Immature natural killer cell (primary cell): ENCODE measurements around the gene PPP1R26. TPM values are rescaled to one million over a fixed set of nuclear protein-coding genes. Genes with fewer than 3 reads are reported as not detected.
"Not testable (repeated sequence)": the region's sequence is repeated elsewhere in the genome, so short reads cannot be mapped to it uniquely, and the experiment has no call there.

Experiments used
- DNase-seq, 3 donors: peaks; one replicate each; pipeline ENCODE4 v3.0.0; 2022; ENCODE audit warnings: mixed read lengths in 1 of 3
- H3K27ac Mint-ChIP-seq, 6 donors: one replicate each; pipeline ENCODE4 v1.8.0; 2020; ENCODE audit warnings: mixed read lengths in 6 of 6, mild to moderate bottlenecking in 5 of 6, inconsistent platforms in 4 of 6, moderate library complexity in 3 of 6
- H3K27me3 Mint-ChIP-seq, 3 donors: one replicate each; pipeline ENCODE4 v1.8.0; 2020 to 2021; ENCODE audit warnings: low read depth in 3 of 3, mild to moderate bottlenecking in 3 of 3, mixed read lengths in 3 of 3, moderate library complexity in 3 of 3, inconsistent platforms in 1 of 3
- H3K36me3 Mint-ChIP-seq, 3 donors: one replicate each; pipeline ENCODE4 v1.8.0; 2020; ENCODE audit warnings: mixed read lengths in 3 of 3, inconsistent platforms in 2 of 3, mild to moderate bottlenecking in 2 of 3
- H3K4me1 Mint-ChIP-seq, 2 donors: one replicate each; pipeline ENCODE4 v1.8.0; 2020; ENCODE audit warnings: inconsistent platforms in 2 of 2, mild to moderate bottlenecking in 2 of 2, mixed read lengths in 2 of 2, moderate library complexity in 1 of 2
- H3K4me3 Mint-ChIP-seq, 5 donors: one replicate each; pipeline ENCODE4 v1.8.0; 2020; ENCODE audit warnings: mild to moderate bottlenecking in 5 of 5, mixed read lengths in 5 of 5, inconsistent platforms in 3 of 5, moderate library complexity in 3 of 5
- H3K9me3 Mint-ChIP-seq, 6 donors: one replicate each; pipeline ENCODE4 v1.8.0; 2020; ENCODE audit warnings: mild to moderate bottlenecking in 6 of 6, mixed read lengths in 6 of 6, inconsistent platforms in 4 of 6, moderate library complexity in 3 of 6
- polyA plus RNA-seq, 3 donors: library from polyadenylated mRNA; unstranded; fragments of 300-500 nt; fragmentation: Illumina TruSeq; gene quantifications; one replicate each; pipeline ENCODE4 v1.2.3, GENCODE V29; 2021

The PPP1R26 gene
- polyA plus RNA-seq, 3 donors from 2014 or later = 0.29 to 1.2 (median 0.39) TPM

DNA sequence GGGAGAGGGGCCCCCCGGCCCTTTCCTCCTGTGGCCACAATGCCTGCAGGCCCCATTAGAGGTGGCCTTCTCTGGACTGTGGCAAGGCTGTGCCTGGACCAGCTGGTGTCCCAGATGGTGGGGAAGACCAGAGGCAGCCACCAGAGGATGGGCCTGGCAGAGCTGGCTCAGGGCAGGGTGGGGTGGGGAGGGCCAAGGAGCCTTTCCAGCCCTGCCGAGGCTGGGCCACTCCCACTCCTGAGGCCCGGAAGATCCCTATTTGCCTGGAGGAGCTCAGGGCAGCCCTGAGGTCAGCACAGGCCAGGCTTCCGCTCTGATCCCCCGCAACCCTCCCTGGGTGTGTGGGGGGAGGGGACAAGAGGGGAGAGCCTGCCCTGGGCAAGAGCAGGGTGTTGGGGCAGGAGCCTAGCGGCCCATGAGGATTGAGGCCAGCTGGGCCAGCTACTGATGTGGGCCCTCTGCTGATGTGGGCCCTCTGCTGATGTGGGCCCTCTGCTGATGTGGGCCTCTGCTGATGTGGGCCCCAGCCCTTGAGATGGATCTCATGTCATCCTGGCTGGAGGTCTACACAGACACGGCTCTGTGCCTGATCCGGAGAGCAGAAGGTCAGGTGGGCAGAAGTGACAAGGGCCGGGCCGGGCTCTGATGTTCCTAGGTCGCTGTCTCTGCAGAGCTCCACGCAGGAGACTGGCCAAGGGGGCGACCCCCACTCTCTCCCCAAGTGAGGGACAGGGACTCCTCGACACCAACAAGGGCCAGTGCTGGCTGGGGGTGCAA, 26.9 kb downstream of the PPP1R26 start:
- Mint-ChIP-seq H3K4me3 (no peak overlapping the region), H3K27me3 (peaks cover 0 to 1% (median 0%) of the 10 kb centered on the region in 3 donors), H3K9me3 (peaks cover 4 to 11% (median 7%) of the 10 kb centered on the region in 6 donors), H3K27ac (no peak overlapping the region), H3K36me3 (peaks cover 4 to 8% (median 5%) of the 10 kb centered on the region in 3 donors), H3K4me1 (peaks cover 16 to 19% of the 10 kb centered on the region in 2 donors)
- DNase-seq = no peak

DNA sequence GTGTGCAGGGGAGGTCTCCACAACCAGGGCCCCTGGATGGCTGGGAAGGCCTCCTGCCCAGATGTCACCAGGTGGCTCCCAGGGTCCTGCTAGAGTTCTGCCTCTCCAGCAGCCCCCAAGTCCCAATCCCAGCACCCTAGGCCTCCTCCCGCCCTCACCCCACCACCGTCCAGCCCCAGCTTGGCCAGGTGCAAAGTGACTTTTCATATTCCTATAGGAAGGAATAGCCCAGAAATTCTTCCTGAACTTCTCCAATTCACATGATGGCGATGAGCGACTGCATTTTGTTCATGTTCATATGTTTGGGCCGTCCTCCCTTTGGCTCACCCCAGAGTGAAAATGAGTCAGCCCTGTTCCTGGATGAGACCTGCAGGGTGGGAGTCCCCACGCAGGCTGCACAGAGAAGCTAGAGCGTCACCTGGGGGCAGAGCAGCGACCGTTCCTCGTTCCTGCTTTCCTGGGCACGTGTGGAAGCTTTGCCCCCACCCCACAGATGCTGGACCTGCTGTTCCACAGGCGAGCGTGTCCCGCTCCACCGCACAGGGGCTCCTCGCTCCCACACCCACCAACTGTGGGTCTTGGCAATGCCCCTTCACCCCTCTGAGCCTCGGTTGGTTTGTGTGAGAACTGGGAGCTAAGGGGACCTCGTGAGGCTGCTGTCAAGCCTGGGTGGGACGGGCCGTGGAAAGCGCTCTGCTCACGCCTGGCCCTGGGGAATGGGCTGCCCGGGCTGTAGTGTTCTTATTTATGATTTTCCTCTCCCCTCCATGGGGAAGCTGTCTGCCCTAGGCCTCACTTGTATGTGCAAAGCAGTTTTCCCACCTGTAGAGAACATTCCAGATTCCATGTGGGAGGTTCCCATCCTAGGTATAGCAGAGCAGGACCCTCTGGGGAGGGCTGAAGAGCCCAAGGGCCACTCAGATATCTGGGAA, 27.8 kb downstream of the PPP1R26 start:
- Mint-ChIP-seq H3K4me1 (peaks cover 8 to 11% of the 10 kb centered on the region in 2 donors), H3K27ac (peak overlapping the region in 1 of 6 donors; percentile 35), H3K4me3 (no peak overlapping the region), H3K27me3 (peaks cover 0 to 1% (median 0%) of the 10 kb centered on the region in 3 donors), H3K36me3 (peaks cover 4 to 8% (median 5%) of the 10 kb centered on the region in 3 donors), H3K9me3 (peaks cover 4 to 11% (median 7%) of the 10 kb centered on the region in 6 donors)
- DNase-seq = no peak

DNA sequence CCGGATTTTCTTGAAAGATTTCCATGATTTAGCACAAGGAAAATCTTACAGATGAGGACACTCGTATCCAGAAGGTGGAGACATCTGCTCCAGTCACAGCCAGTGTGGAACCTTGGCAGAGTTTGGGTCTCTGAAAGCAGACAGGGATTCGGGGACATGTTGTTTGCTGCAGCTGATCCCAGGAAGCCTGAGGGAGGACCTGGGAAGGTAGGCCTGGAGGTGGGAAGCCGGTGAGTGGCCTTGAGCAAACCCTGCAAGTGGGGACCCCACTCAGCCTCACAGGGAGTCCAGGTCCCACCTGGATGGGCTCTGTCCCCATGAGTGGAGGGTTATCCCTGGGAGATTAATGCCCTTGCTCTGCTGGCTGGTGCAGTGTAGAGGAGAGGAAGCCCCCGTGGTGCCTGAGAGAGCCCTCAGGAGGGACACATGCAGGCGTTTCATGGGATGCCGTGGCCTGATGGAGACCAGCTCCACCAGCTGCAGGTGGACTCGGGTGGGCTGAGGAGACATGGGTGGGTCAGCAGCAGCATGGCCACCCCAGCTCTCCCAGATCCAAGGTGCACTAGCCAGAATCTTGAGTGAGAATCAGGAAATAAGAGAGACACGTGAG, 28.7 kb downstream of the PPP1R26 start:
- peaks cover 4 to 6% of the 10 kb centered on the region in 2 donors for H3K4me1 Mint-ChIP-seq
- no peak overlapping the region for H3K27ac Mint-ChIP-seq

GRCh38 chr9:135509458-135509857, 29.9 kb downstream of the PPP1R26 start:
- no peak for DNase-seq
- Mint-ChIP-seq H3K27me3 (peaks cover 0 to 3% (median 2%) of the 10 kb centered on the region in 3 donors), H3K4me3 (no peak overlapping the region), H3K9me3 (peaks cover 4 to 11% (median 7%) of the 10 kb centered on the region in 6 donors), H3K4me1 (peaks cover 2 to 6% of the 10 kb centered on the region in 2 donors), H3K27ac (no peak overlapping the region), H3K36me3 (peaks cover 0 to 8% (median 5%) of the 10 kb centered on the region in 3 donors)

More for the DNA sequence above, 28.7 kb downstream of the PPP1R26 start:
- peaks cover 0 to 1% (median 0%) of the 10 kb centered on the region in 3 donors for H3K27me3 Mint-ChIP-seq
- H3K4me3 Mint-ChIP-seq = no peak overlapping the region
- DNase-seq = no peak
- peaks cover 0 to 8% (median 5%) of the 10 kb centered on the region in 3 donors for H3K36me3 Mint-ChIP-seq
- peaks cover 4 to 11% (median 7%) of the 10 kb centered on the region in 6 donors for H3K9me3 Mint-ChIP-seq

GRCh38 chr9:135512241-135512603, 32.6 kb downstream of the PPP1R26 start:
- Mint-ChIP-seq H3K27me3 (peaks cover 0 to 3% (median 1%) of the 10 kb centered on the region in 3 donors), H3K36me3 (peaks cover 0 to 8% (median 5%) of the 10 kb centered on the region in 3 donors), H3K4me1 (peaks cover 0 to 6% of the 10 kb centered on the region in 2 donors), H3K9me3 (peaks cover 4 to 11% (median 7%) of the 10 kb centered on the region in 6 donors), H3K4me3 (no peak overlapping the region), H3K27ac (no peak overlapping the region)
- no peak for DNase-seq

- H3K27me3 Mint-ChIP-seq = peaks cover 0 to 3% (median 1%) of the 10 kb centered on the region in 3 donors
- H3K4me1 Mint-ChIP-seq = peaks cover 0 to 6% of the 10 kb centered on the region in 2 donors
- no peak overlapping the region for H3K4me3 Mint-ChIP-seq
- H3K36me3 Mint-ChIP-seq = peaks cover 0 to 8% (median 5%) of the 10 kb centered on the region in 3 donors
- H3K9me3 Mint-ChIP-seq = peaks cover 4 to 11% (median 6%) of the 10 kb centered on the region in 6 donors
- DNase-seq = no peak
- peak overlapping the region in 1 of 6 donors; percentile 36 for H3K27ac Mint-ChIP-seq
Measured at GRCh38 chr9:135512904-135513303, 33.3 kb downstream of the PPP1R26 start.

DNA sequence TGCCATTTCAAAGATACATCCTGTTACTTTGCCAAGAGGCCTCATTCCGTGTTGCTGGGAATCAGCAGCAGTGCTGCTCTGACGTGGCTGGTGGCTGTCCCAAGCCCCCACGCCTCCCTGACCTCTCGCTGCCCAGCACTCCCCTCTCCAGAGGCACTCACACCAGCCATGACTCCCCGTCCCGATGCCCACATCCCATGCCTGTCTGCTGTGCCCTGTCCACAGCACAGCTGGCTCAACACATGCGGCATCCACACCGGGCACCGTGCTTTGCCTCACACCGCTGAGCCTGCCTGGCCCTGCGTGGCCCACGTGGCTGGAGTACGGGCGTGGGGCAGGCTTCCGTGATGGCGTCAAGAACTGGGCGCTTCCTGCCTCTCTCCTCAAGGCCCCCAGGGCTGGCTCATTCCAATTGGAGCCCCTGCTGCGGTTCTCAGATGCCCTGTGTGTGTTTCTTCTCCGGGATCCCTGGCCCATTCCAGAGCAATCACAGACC, 33.8 kb downstream of the PPP1R26 start:
- H3K27ac Mint-ChIP-seq = no peak overlapping the region
- peaks cover 4 to 11% (median 5%) of the 10 kb centered on the region in 6 donors for H3K9me3 Mint-ChIP-seq
- peaks cover 1 to 3% (median 3%) of the 10 kb centered on the region in 3 donors for H3K27me3 Mint-ChIP-seq
- peaks cover 0 to 8% (median 5%) of the 10 kb centered on the region in 3 donors for H3K36me3 Mint-ChIP-seq
- DNase-seq = no peak
- H3K4me3 Mint-ChIP-seq = no peak overlapping the region
- H3K4me1 Mint-ChIP-seq = peaks cover 0 to 6% of the 10 kb centered on the region in 2 donors

DNA sequence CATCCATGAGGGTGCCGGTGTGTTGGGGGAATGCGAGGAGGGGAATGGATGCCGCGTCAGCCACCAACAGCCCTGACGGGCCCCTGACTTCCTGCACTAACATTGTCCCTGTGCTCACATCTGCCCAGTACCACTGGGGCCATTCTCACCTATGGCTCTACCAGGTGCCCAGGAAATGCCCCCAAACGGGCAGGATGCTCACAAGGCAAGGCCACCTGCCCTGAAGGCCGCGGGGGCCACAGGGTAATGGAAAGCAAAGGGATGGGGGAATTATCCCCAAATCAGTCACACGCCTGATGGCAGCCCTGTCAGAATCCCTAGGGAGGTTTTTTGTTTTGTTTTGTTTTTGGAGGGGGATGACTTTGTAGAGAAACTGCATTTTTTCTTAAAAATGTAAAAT, 34.3 kb downstream of the PPP1R26 start:
- H3K9me3 Mint-ChIP-seq, H3K36me3 Mint-ChIP-seq, H3K27me3 Mint-ChIP-seq, H3K4me3 Mint-ChIP-seq, H3K4me1 Mint-ChIP-seq, H3K27ac Mint-ChIP-seq, DNase-seq: not testable (repeated sequence)

GRCh38 chr9:135514342-135515082, 34.9 kb downstream of the PPP1R26 start:
- Mint-ChIP-seq H3K9me3 (peaks cover 0 to 1% (median 0%) of the 10 kb centered on the region in 6 donors), H3K4me3 (no peak overlapping the region), H3K27ac (no peak overlapping the region), H3K4me1 (peaks cover 0 to 6% of the 10 kb centered on the region in 2 donors), H3K27me3 (peaks cover 1 to 3% (median 3%) of the 10 kb centered on the region in 3 donors), H3K36me3 (no peaks in the 10 kb centered on the region)
- no peak for DNase-seq

DNA sequence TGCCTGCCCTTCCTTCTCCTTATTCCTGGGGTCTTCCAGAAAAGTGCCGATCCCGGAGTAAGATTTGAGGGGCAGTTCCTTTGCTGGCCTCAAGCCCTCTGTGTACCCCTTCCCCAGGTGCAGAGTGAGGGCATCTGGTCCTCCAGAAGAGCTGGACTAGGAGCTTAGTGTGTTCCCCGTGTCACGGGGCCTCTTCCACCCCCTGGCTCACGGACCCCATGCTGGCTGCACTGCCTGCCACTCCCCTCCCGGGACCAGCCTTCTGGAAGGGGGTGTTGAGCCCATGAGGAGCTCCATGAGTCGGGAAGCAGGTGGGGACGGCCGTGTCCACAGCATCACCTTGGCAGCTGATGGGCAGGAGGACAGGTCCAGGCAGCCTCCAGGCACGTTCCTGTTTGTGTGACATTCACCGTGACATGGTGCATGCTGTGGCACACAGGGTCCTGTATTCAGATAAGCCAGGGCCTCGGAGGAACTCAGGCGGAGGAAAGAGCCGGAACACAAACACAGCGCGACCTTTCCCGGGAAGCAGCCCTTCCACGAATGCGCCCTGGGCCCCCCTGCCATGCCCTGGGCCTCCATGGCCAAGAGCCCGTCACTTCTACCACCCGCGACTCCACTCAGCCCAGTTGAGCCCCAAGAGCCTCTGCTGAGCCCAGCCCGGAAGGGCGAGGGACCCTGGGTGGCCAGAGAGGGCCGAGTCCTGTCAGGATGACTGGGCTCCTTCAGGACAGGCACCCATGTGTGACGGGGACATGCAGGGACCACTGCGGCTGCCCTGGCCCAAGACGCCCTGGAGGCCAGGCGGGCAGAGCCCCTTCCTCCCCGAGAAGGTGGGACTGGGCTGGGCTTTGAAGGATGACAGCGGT, 35.7 kb downstream of the PPP1R26 start:
- no peak for DNase-seq
- Mint-ChIP-seq H3K27me3 (peaks cover 1 to 3% (median 3%) of the 10 kb centered on the region in 3 donors), H3K4me1 (peaks cover 0 to 6% of the 10 kb centered on the region in 2 donors), H3K27ac (no peak overlapping the region), H3K36me3 (no peaks in the 10 kb centered on the region), H3K9me3 (no peaks in the 10 kb centered on the region), H3K4me3 (no peak overlapping the region)

GRCh38 chr9:135516132-135516860, 36.7 kb downstream of the PPP1R26 start:
- H3K27me3 Mint-ChIP-seq = peaks cover 1 to 3% (median 3%) of the 10 kb centered on the region in 3 donors
- DNase-seq = no peak
- no peaks in the 10 kb centered on the region for H3K9me3 Mint-ChIP-seq
- H3K36me3 Mint-ChIP-seq = no peaks in the 10 kb centered on the region
- H3K4me3 Mint-ChIP-seq = no peak overlapping the region
- H3K4me1 Mint-ChIP-seq = peaks cover 0 to 2% of the 10 kb centered on the region in 2 donors
- no peak overlapping the region for H3K27ac Mint-ChIP-seq
